Fibroblast of mammary gland (primary cell): ENCODE measurements around the gene CHST15.

Experiments used
- DNase-seq: peaks from one replicate; pipeline ENCODE4 v3.0.0-alpha.2; 2010; ENCODE audit warnings: low read depth
- H3K4me3 ChIP-seq: 2 replicates; pipeline ENCODE4 v1.5.1; 2011; ENCODE audit warnings: low read depth, mild to moderate bottlenecking, low read length, moderate library complexity; ENCODE audit not compliant: control insufficient read depth
- CTCF ChIP-seq: conservative IDR thresholded peaks from 2 replicates; pipeline ENCODE4 v1.5.1; 2011; ENCODE audit warnings: low read depth, low read length, inconsistent platforms; ENCODE audit not compliant: control insufficient read depth, insufficient read depth

CHST15 gene

GRCh38 chr10:124061030-124061429 lies 32.4 kb downstream of the CHST15 start:
- no peak for TF ChIP-seq CTCF
- no peak overlapping the region for H3K4me3 ChIP-seq
- no peak for DNase-seq

GRCh38 chr10:124060148-124060720 lies 33.2 kb downstream of the CHST15 start:
- H3K4me3 ChIP-seq, result no peak overlapping the region
- no peak for DNase-seq
- TF ChIP-seq CTCF, result no peak

- no peak overlapping the region for H3K4me3 ChIP-seq
- no peak for TF ChIP-seq CTCF
- DNase-seq, result no peak
These were observed 33.8 kb downstream of the CHST15 start for GRCh38 chr10:124059551-124059950.

GRCh38 chr10:124058346-124059003 lies 34.9 kb downstream of the CHST15 start:
- H3K4me3 ChIP-seq, result no peak overlapping the region
- DNase-seq, result peak; percentile 35
- TF ChIP-seq CTCF, result no peak

GRCh38 chr10:124057601-124058000 lies 35.8 kb downstream of the CHST15 start:
- no peak for TF ChIP-seq CTCF
- no peak overlapping the region for H3K4me3 ChIP-seq
- DNase-seq, result no peak

GRCh38 chr10:124056337-124056980 lies 36.9 kb downstream of the CHST15 start:
- TF ChIP-seq CTCF, result no peak
- DNase-seq, result no peak
- H3K4me3 ChIP-seq, result no peak overlapping the region
